Cardiac muscle cell (in vitro differentiated cells and primary cell): ENCODE measurements around the gene TBXAS1. TPM values are rescaled to one million over a fixed set of nuclear protein-coding genes. Genes with fewer than 3 reads are reported as not detected.
A peak's percentile ranks its signal among the peaks of the same experiment; 100 is the strongest.

Experiments
- DNase-seq, 2 donors: peaks; one replicate each; pipeline versions ENCODE4 v3.0.0 to v3.0.0-alpha.2; 2010 to 2017; ENCODE audit warnings: low read depth in 1 of 2, low spot score in 1 of 2
- H3K27ac ChIP-seq: fragments of 200-600 bp; sonication (generic); 2 replicates; pipeline ENCODE4 v1.5.1; 2016
- H3K27me3 ChIP-seq: fragments of 200-600 bp; sonication (generic); 2 replicates; pipeline ENCODE4 v1.6.0; 2016; ENCODE audit warnings: control low read depth
- H3K36me3 ChIP-seq: fragments of 200-600 bp; sonication (generic); 2 replicates; pipeline ENCODE4 v1.5.1; 2016; ENCODE audit warnings: control low read depth
- H3K4me1 ChIP-seq: fragments of 200-600 bp; sonication (generic); 2 replicates; pipeline ENCODE4 v1.8.1; 2017; ENCODE audit warnings: low read depth, mild to moderate bottlenecking, mixed run types
- H3K4me3 ChIP-seq: fragments of 200-600 bp; sonication (generic); 2 replicates; pipeline ENCODE4 v1.5.1; 2016; ENCODE audit warnings: mild to moderate bottlenecking
- H3K9me3 ChIP-seq: fragments of 200-600 bp; sonication (generic); 2 replicates; pipeline ENCODE4 v1.5.1; 2017; ENCODE audit warnings: low read depth, mild to moderate bottlenecking, control low read depth
- polyA plus RNA-seq: library from polyadenylated mRNA; unstranded; fragments of >200 nt; fragmentation: Nextera tagmentation; extraction: Ambion mirVana; gene quantifications from 2 replicates; pipeline ENCODE4 v1.2.1, GENCODE V29; 2016
- total RNA-seq: library from RNA; depleted of rRNA; stranded (reverse); fragments of >200 nt; gene quantifications from 2 replicates; pipeline ENCODE4 v1.2.3, GENCODE V29; 2016
- TF ChIP-seq, protein P1 (sequence below): IDR thresholded peaks from 2 replicates; pipeline ENCODE4 v1.5.1; 2012; ENCODE audit warnings: low read depth, mild to moderate bottlenecking, low read length

Gene TBXAS1
- total and polyA plus RNA-seq, 2 experiments from 2014 or later, result 0.83 to 6.2 TPM

DNA sequence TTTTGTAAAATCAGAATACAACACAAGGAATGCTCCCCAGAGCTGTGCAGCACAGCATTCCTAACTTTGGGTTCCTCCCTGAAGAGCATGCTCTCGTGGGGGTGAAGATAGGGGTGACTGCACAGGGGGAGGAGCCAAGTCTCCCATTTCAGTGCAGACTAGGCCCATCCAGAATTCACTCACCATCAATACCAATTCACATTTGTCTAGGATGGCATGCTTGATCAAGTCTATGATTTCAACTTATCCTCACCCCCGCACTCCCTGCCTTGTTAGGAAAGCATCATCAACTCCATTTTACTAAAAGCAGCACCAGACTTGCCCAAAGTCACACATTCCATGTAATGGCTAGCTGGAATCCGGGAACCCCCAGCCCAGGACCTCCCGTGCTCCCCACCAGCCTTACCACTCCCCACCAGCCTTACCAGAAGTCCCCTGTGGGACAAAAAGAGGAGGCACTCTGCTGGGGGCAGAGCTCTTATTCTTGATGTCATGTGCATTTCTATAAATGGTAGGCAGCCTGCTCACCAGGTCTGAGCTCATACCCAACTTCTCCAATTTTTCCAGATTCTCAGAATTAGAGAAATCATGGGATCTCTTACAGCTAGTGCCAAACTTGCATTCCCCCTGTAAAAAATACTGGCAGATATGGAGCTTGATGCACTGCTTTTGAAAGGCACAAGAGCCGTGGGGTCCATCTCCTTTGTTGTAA is 227.5 kb downstream of the TBXAS1 start:
- Histone ChIP-seq H3K9me3 (no peaks in the 10 kb centered on the region), H3K4me1 (peaks cover 5% of the 10 kb centered on the region), H3K27me3 (no peaks in the 10 kb centered on the region), H3K36me3 (no peaks in the 10 kb centered on the region), H3K4me3 (no peak overlapping the region), H3K27ac (no peak overlapping the region)
- no peak for DNase-seq
- TF ChIP-seq, protein P1, sequence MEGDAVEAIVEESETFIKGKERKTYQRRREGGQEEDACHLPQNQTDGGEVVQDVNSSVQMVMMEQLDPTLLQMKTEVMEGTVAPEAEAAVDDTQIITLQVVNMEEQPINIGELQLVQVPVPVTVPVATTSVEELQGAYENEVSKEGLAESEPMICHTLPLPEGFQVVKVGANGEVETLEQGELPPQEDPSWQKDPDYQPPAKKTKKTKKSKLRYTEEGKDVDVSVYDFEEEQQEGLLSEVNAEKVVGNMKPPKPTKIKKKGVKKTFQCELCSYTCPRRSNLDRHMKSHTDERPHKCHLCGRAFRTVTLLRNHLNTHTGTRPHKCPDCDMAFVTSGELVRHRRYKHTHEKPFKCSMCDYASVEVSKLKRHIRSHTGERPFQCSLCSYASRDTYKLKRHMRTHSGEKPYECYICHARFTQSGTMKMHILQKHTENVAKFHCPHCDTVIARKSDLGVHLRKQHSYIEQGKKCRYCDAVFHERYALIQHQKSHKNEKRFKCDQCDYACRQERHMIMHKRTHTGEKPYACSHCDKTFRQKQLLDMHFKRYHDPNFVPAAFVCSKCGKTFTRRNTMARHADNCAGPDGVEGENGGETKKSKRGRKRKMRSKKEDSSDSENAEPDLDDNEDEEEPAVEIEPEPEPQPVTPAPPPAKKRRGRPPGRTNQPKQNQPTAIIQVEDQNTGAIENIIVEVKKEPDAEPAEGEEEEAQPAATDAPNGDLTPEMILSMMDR, result no peak

- no peak for DNase-seq
- TF ChIP-seq, protein P1, result no peak
- peaks cover 5% of the 10 kb centered on the region for H3K4me1 ChIP-seq
- H3K27ac ChIP-seq, result no peak overlapping the region
- no peaks in the 10 kb centered on the region for H3K36me3 ChIP-seq
- peaks cover 5% of the 10 kb centered on the region for H3K27me3 ChIP-seq
- H3K4me3 ChIP-seq, result no peak overlapping the region
- no peaks in the 10 kb centered on the region for H3K9me3 ChIP-seq
These were observed 228.1 kb downstream of the TBXAS1 start for GRCh38 chr7:140057143-140057535.

DNA sequence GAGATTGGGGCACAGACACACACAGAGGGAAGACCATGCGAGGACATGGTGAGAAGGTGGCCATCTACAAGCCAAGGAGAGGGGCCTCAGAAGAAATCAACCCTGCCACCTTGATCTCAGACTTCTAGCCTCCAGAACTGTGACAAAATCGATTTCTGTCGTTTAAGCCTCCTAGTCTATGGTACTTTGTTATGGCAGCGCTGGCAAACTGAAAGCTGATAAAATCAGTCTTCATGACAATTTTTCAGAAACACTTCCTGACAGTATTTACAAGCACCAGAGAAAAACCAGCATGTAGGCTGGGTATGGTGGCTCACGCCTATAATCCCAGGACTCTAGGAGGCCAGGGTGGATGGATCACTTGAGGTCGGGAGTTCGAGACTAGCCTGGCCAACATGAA is 229.5 kb downstream of the TBXAS1 start:
- DNase-seq, result no peak

GRCh38 chr7:140059273-140060242 is 230.5 kb downstream of the TBXAS1 start:
- H3K27me3 ChIP-seq, result peaks cover 23% of the 10 kb centered on the region
- TF ChIP-seq, protein P1, result no peak
- H3K4me3 ChIP-seq, result no peak overlapping the region
- no peak overlapping the region for H3K27ac ChIP-seq
- peaks cover 5% of the 10 kb centered on the region for H3K4me1 ChIP-seq
- H3K36me3 ChIP-seq, result no peaks in the 10 kb centered on the region
- DNase-seq, result peak in 1 of 2 donors; percentile 95
- H3K9me3 ChIP-seq, result no peaks in the 10 kb centered on the region

More for the DNA sequence above, 229.5 kb downstream of the TBXAS1 start:
- no peak overlapping the region for H3K4me3 ChIP-seq
- peaks cover 18% of the 10 kb centered on the region for H3K27me3 ChIP-seq
- peaks cover 5% of the 10 kb centered on the region for H3K4me1 ChIP-seq
- TF ChIP-seq, protein P1, result no peak
- no peaks in the 10 kb centered on the region for H3K36me3 ChIP-seq
- H3K27ac ChIP-seq, result no peak overlapping the region
- no peaks in the 10 kb centered on the region for H3K9me3 ChIP-seq

GRCh38 chr7:140060243-140060630 is 231.2 kb downstream of the TBXAS1 start:
- peaks cover 5% of the 10 kb centered on the region for H3K4me1 ChIP-seq
- DNase-seq, result no peak
- no peak overlapping the region for H3K4me3 ChIP-seq
- H3K27me3 ChIP-seq, result peaks cover 23% of the 10 kb centered on the region
- H3K27ac ChIP-seq, result no peak overlapping the region
- H3K9me3 ChIP-seq, result no peaks in the 10 kb centered on the region
- TF ChIP-seq, protein P1, result no peak
- H3K36me3 ChIP-seq, result no peaks in the 10 kb centered on the region
